HL-60 (cell line): Measurements from ENCODE around the gene ZNRF2.
"Not testable (repeated sequence)": the region's sequence is repeated elsewhere in the genome, so short reads cannot be mapped to it uniquely, and the experiment has no call there.

Source experiments
- CTCF ChIP-seq: IDR thresholded peaks from one replicate; pipeline ENCODE4 v1.5.1; 2011; ENCODE audit warnings: low read length, control low read depth, inconsistent platforms; ENCODE audit not compliant: insufficient read depth
- GABPA ChIP-seq: IDR thresholded peaks from 2 replicates; pipeline ENCODE4 v1.6.1; 2012; ENCODE audit warnings: low read depth
- POLR2AphosphoS5 ChIP-seq: IDR thresholded peaks from 2 replicates; pipeline ENCODE4 v1.6.1; 2012; ENCODE audit warnings: low read depth
- REST ChIP-seq: IDR thresholded peaks from 2 replicates; pipeline ENCODE4 v1.6.1; 2012; ENCODE audit warnings: low read depth; ENCODE audit not compliant: insufficient replicate concordance
- SPI1 ChIP-seq: IDR thresholded peaks from 2 replicates; pipeline ENCODE4 v1.6.1; 2012; ENCODE audit warnings: low read depth, mild to moderate bottlenecking, borderline replicate concordance

DNA sequence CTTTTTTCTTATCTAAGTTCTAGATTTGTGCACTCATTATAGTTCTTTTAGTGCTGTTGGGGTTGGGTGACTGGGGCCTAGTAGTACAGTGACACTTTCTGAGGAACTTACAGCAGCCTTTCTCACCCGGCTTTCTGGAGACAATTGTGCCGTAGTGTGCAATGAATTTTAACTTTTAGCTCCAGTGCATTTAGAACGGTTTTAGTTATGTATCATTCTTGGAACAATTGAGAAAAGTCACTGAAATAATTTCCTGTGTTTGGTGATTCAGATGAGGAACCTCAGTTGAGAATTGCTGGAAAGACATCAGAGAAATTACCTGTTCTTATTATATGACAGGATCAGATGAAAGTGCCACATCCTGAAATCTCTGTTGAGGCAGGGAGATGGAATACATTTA is 3.2 kb downstream of the ZNRF2 start:
- TF ChIP-seq CTCF, POLR2AphosphoS5, REST, GABPA, SPI1: not testable (repeated sequence)
